ENCODE results near the gene GTF2E1.

GRCh38 chr3:120831066-120831465 is 88.5 kb downstream of the GTF2E1 start:
- TF ChIP-seq, protein P1, sequence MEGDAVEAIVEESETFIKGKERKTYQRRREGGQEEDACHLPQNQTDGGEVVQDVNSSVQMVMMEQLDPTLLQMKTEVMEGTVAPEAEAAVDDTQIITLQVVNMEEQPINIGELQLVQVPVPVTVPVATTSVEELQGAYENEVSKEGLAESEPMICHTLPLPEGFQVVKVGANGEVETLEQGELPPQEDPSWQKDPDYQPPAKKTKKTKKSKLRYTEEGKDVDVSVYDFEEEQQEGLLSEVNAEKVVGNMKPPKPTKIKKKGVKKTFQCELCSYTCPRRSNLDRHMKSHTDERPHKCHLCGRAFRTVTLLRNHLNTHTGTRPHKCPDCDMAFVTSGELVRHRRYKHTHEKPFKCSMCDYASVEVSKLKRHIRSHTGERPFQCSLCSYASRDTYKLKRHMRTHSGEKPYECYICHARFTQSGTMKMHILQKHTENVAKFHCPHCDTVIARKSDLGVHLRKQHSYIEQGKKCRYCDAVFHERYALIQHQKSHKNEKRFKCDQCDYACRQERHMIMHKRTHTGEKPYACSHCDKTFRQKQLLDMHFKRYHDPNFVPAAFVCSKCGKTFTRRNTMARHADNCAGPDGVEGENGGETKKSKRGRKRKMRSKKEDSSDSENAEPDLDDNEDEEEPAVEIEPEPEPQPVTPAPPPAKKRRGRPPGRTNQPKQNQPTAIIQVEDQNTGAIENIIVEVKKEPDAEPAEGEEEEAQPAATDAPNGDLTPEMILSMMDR (conservative IDR thresholded peaks at IDR 0.05; ENCODE audit: low read length), result no peak
- no peak for TF ChIP-seq EZH2phosphoT487 (IDR thresholded peaks at IDR 0.05; ENCODE audit: borderline replicate concordance, low read depth, low read length)

Data from OCI-LY7 (cell line).